HEK293 (cell line): ENCODE results near the gene FBLN2.

ENCODE experiments used
- CTCF ChIA-PET: fragments of 350-600 bp; formaldehyde crosslinking; extraction: SDS; loops from one replicate; lab custom pipeline; 2021; ENCODE audit warnings: antibody characterized with exemption; lab: Yijun Ruan, JAX
- POLR2A ChIA-PET: fragments of 300-600 bp; formaldehyde crosslinking; extraction: SDS; loops from one replicate; lab custom pipeline; 2020; ENCODE audit warnings: antibody characterized with exemption, inconsistent platforms; lab: Yijun Ruan, JAX
- H3K27ac ChIP-seq: fragments of 200-500 bp; sonication (Bioruptor generic); 2 replicates; pipeline ENCODE4 v1.5.1; 2014; ENCODE audit warnings: low read depth, low read length, control low read depth, inconsistent platforms; ENCODE audit errors: extremely low read depth
- H3K36me3 ChIP-seq, 2 experiments: fragments of 200-500 bp in 1 of 2; sonication (Bioruptor generic) in 1 of 2; 1 replicate in 1 of 2; 2 replicates in 1 of 2; pipeline ENCODE4 v1.5.1; 2014 to 2017; ENCODE audit warnings: inconsistent platforms in 2 of 2, low read length in 2 of 2; ENCODE audit not compliant: control insufficient read depth in 2 of 2, insufficient read depth in 1 of 2
- H3K4me1 ChIP-seq: fragments of 200-500 bp; sonication (Bioruptor generic); 2 replicates; pipeline ENCODE4 v1.5.1; 2014; ENCODE audit warnings: mild to moderate bottlenecking, low read length, inconsistent platforms; ENCODE audit not compliant: control insufficient read depth, insufficient read depth
- H3K4me3 ChIP-seq: 2 replicates; pipeline ENCODE4 v1.5.1; 2011; ENCODE audit warnings: low read depth, mild to moderate bottlenecking, control low read depth, low read length, moderate library complexity
- H3K9me3 ChIP-seq: fragments of 200-500 bp; sonication (Bioruptor generic); 2 replicates; pipeline ENCODE4 v1.5.1; 2014; ENCODE audit warnings: low read depth, low read length, inconsistent platforms; ENCODE audit not compliant: control insufficient read depth, insufficient read depth
- IKZF3 ChIP-seq: fragments of 450-650 bp; IDR thresholded peaks from 2 replicates; pipeline ENCODE4 v1.5.0; 2018; ENCODE audit warnings: missing biosample characterization, mild to moderate bottlenecking, missing genetic modification characterization, moderate library complexity
- OSR2 ChIP-seq: fragments of 450-650 bp; formaldehyde crosslinking; IDR thresholded peaks from 2 replicates; pipeline ENCODE4 v1.5.1; 2016; ENCODE audit warnings: missing biosample characterization, missing genetic modification characterization
- PRDM1 ChIP-seq: fragments of 450-650 bp; formaldehyde crosslinking; IDR thresholded peaks from 2 replicates; pipeline ENCODE4; 2016; ENCODE audit warnings: missing biosample characterization, missing genetic modification characterization
- WT1 ChIP-seq: fragments of 450-650 bp; formaldehyde crosslinking; IDR thresholded peaks from 2 replicates; pipeline ENCODE4 v1.5.1; 2016; ENCODE audit warnings: missing biosample characterization, missing genetic modification characterization
- ZEB2 ChIP-seq: fragments of 450-650 bp; formaldehyde crosslinking; IDR thresholded peaks from 2 replicates; pipeline ENCODE4 v1.5.1; 2016; ENCODE audit warnings: missing biosample characterization, missing genetic modification characterization
- ZFP3 ChIP-seq: fragments of 450-650 bp; formaldehyde crosslinking; IDR thresholded peaks from 2 replicates; pipeline ENCODE4 v1.5.1; 2016; ENCODE audit warnings: low read depth, missing biosample characterization, missing genetic modification characterization
- ZNF114 ChIP-seq: fragments of 450-650 bp; formaldehyde crosslinking; IDR thresholded peaks from 2 replicates; pipeline ENCODE4 v1.5.0; 2017; ENCODE audit warnings: missing biosample characterization, missing genetic modification characterization
- ZNF132 ChIP-seq: fragments of 450-650 bp; formaldehyde crosslinking; IDR thresholded peaks from 2 replicates; pipeline ENCODE4 v1.5.1; 2017; ENCODE audit warnings: missing biosample characterization, missing genetic modification characterization, borderline replicate concordance
- ZNF133 ChIP-seq: fragments of 450-650 bp; formaldehyde crosslinking; IDR thresholded peaks from 2 replicates; pipeline ENCODE4 v1.5.1; 2016; ENCODE audit warnings: missing biosample characterization, missing genetic modification characterization
- ZNF155 ChIP-seq: fragments of 450-650 bp; formaldehyde crosslinking; IDR thresholded peaks from 2 replicates; pipeline ENCODE4 v1.5.1; 2016; ENCODE audit warnings: missing biosample characterization, missing genetic modification characterization
- ZNF174 ChIP-seq: fragments of 450-650 bp; formaldehyde crosslinking; IDR thresholded peaks from 2 replicates; pipeline ENCODE4 v1.5.0; 2017; ENCODE audit warnings: missing biosample characterization, mild to moderate bottlenecking, missing genetic modification characterization
- ZNF175 ChIP-seq: fragments of 450-650 bp; formaldehyde crosslinking; IDR thresholded peaks from 2 replicates; pipeline ENCODE4 v1.5.1; 2016; ENCODE audit warnings: missing biosample characterization, missing genetic modification characterization
- ZNF248 ChIP-seq: fragments of 450-650 bp; formaldehyde crosslinking; IDR thresholded peaks from 2 replicates; pipeline ENCODE4 v1.5.1; 2017; ENCODE audit warnings: missing biosample characterization, missing genetic modification characterization
- ZNF266 ChIP-seq: fragments of 450-650 bp; formaldehyde crosslinking; IDR thresholded peaks from 2 replicates; pipeline ENCODE4 v1.5.1; 2016; ENCODE audit warnings: missing biosample characterization, missing genetic modification characterization, low read depth
- ZNF302 ChIP-seq: fragments of 450-650 bp; formaldehyde crosslinking; IDR thresholded peaks from 2 replicates; pipeline ENCODE4 v1.5.1; 2016; ENCODE audit warnings: missing biosample characterization, missing genetic modification characterization, low read depth
- ZNF501 ChIP-seq: fragments of 450-650 bp; formaldehyde crosslinking; IDR thresholded peaks from 2 replicates; pipeline ENCODE4 v1.5.1; 2016; ENCODE audit warnings: missing biosample characterization, missing genetic modification characterization
- ZNF658 ChIP-seq: fragments of 450-650 bp; formaldehyde crosslinking; IDR thresholded peaks from 2 replicates; pipeline ENCODE4; 2016; ENCODE audit warnings: missing biosample characterization, missing genetic modification characterization
- ZNF660 ChIP-seq: fragments of 450-650 bp; IDR thresholded peaks from 2 replicates; pipeline ENCODE4 v1.5.1; 2018; ENCODE audit warnings: missing biosample characterization, mild to moderate bottlenecking, missing genetic modification characterization
- ZSCAN23 ChIP-seq: fragments of 450-650 bp; formaldehyde crosslinking; IDR thresholded peaks from 2 replicates; pipeline ENCODE4 v1.5.1; 2016; ENCODE audit warnings: missing biosample characterization, missing genetic modification characterization
- TF ChIP-seq, protein P1 (sequence below): fragments of 450-650 bp; formaldehyde crosslinking; IDR thresholded peaks from 2 replicates; pipeline ENCODE4 v1.5.1; 2016; ENCODE audit warnings: missing biosample characterization, missing genetic modification characterization
- TF ChIP-seq, protein P2 (sequence below): fragments of 450-650 bp; formaldehyde crosslinking; IDR thresholded peaks from 2 replicates; pipeline ENCODE4 v1.5.1; 2016; ENCODE audit warnings: missing biosample characterization, missing genetic modification characterization

FBLN2 gene

DNA sequence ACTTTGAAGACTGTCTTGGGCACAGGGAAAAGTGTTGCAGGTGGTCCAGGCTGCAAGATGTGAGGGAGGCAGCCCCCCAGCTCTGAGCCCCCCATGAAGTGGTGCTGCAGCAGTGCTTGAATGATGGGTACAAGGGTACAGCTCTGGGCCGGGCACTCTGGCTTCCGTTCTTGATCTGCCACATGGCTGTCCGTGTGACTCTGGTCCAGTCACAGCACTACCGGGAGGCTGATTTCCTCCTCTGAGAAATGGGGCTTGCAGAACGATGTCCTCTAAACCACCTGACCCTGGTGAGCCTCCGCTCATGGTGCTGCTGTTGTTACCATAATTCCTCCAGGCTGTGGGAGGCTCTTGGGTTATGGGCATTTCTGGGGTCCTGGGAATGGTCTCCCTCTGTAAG, 75.1 kb downstream of the FBLN2 start (continued):
- TF ChIP-seq, protein P1, sequence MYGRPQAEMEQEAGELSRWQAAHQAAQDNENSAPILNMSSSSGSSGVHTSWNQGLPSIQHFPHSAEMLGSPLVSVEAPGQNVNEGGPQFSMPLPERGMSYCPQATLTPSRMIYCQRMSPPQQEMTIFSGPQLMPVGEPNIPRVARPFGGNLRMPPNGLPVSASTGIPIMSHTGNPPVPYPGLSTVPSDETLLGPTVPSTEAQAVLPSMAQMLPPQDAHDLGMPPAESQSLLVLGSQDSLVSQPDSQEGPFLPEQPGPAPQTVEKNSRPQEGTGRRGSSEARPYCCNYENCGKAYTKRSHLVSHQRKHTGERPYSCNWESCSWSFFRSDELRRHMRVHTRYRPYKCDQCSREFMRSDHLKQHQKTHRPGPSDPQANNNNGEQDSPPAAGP = no peak

GRCh38 chr3:13624671-13625125, 75.8 kb downstream of the FBLN2 start:
- Histone ChIP-seq H3K4me1 (no peaks in the 10 kb centered on the region), H3K36me3 (no peaks in the 10 kb centered on the region), H3K9me3 (no peaks in the 10 kb centered on the region), H3K4me3 (no peak overlapping the region)
- no peak for TF ChIP-seq PRDM1 (tag by site-specific recombination)
- TF ChIP-seq ZNF248 (tag by site-specific recombination) = no peak
- TF ChIP-seq ZNF660 (tag by site-specific recombination) = no peak
- TF ChIP-seq ZNF114 (tag by site-specific recombination) = no peak
- no peak for TF ChIP-seq ZEB2 (tag by site-specific recombination)
- TF ChIP-seq, all 188 proteins: peak for 0
- H3K27ac ChIP-seq = no peak overlapping the region
- CTCF ChIA-PET = interaction anchor here (0.7 kb wide), 1 partner anchor 23 kb away, joined by 3 read pairs; no protein-coding TSS in a partner anchor
- POLR2A ChIA-PET = no interaction called here

- H3K4me1 ChIP-seq = no peaks in the 10 kb centered on the region
- H3K27ac ChIP-seq = no peak overlapping the region
- H3K4me3 ChIP-seq = no peak overlapping the region
- no peaks in the 10 kb centered on the region for H3K9me3 ChIP-seq
- TF ChIP-seq ZNF155 (tag by site-specific recombination) (no peak), IKZF3 (tag by site-specific recombination) (no peak), ZNF133 (tag by site-specific recombination) (no peak), ZNF658 (no peak), ZNF501 (tag by site-specific recombination) (no peak), ZNF175 (tag by site-specific recombination) (no peak), ZNF132 (tag by site-specific recombination) (no peak), WT1 (no peak), ZFP3 (tag by site-specific recombination) (no peak), ZNF174 (tag by site-specific recombination) (no peak), ZNF266 (tag by site-specific recombination) (no peak)
- ChIA-PET POLR2A (no interaction called here), CTCF (interaction anchor here (0.7 kb wide), 1 partner anchor 132 kb away, joined by 4 read pairs; no protein-coding TSS in a partner anchor)
- no peaks in the 10 kb centered on the region for H3K36me3 ChIP-seq
These were observed 77.5 kb downstream of the FBLN2 start for GRCh38 chr3:13626396-13626795.

GRCh38 chr3:13626915-13627460, 78.1 kb downstream of the FBLN2 start:
- Histone ChIP-seq H3K27ac (no peak overlapping the region), H3K4me3 (no peak overlapping the region)
- CTCF ChIA-PET = interaction anchor here (0.5 to 0.7 kb wide), 2 partner anchors 101 to 133 kb away, joined by 3 to 4 read pairs; no protein-coding TSS in a partner anchor
- TF ChIP-seq ZSCAN23 = no peak
- TF ChIP-seq OSR2 (tag by site-specific recombination) = no peak
- no peak for TF ChIP-seq ZNF302
- TF ChIP-seq, protein P2, sequence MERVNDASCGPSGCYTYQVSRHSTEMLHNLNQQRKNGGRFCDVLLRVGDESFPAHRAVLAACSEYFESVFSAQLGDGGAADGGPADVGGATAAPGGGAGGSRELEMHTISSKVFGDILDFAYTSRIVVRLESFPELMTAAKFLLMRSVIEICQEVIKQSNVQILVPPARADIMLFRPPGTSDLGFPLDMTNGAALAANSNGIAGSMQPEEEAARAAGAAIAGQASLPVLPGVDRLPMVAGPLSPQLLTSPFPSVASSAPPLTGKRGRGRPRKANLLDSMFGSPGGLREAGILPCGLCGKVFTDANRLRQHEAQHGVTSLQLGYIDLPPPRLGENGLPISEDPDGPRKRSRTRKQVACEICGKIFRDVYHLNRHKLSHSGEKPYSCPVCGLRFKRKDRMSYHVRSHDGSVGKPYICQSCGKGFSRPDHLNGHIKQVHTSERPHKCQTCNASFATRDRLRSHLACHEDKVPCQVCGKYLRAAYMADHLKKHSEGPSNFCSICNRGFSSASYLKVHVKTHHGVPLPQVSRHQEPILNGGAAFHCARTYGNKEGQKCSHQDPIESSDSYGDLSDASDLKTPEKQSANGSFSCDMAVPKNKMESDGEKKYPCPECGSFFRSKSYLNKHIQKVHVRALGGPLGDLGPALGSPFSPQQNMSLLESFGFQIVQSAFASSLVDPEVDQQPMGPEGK (tag by site-specific recombination) = no peak
- TF ChIP-seq, all 188 proteins: peak for 0
- H3K4me1 ChIP-seq = no peaks in the 10 kb centered on the region
- H3K9me3 ChIP-seq = no peaks in the 10 kb centered on the region
- H3K36me3 ChIP-seq = no peaks in the 10 kb centered on the region
- POLR2A ChIA-PET = no interaction called here
